GM18499 (cell line): Measurements from ENCODE around the gene NPLOC4.

ENCODE experiments used
- ATAC-seq: cut with Tn5 transposase; IDR thresholded peaks from one replicate; pipeline ENCODE4 v1.9.1; 2021; ENCODE audit warnings: moderate number of reproducible peaks; ENCODE audit not compliant: insufficient read depth, unreplicated experiment

Gene NPLOC4

GRCh38 chr17:81526662-81527571, 110.0 kb downstream of the NPLOC4 start:
- ATAC-seq: no peak

DNA sequence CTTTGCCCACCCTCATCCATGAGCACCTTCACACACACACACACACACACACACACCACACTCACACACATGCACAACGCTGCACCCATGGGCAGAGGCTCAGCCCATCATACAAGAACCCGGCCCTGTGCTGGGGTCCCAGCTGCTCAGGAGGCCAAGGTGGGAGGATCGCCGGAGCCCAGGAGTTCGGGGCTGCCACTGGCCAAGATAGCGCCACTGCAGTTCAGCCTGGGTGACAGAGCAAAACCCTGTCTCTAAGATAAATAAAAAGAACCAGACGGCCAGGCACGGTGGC, 112.1 kb downstream of the NPLOC4 start:
- no peak for ATAC-seq

DNA sequence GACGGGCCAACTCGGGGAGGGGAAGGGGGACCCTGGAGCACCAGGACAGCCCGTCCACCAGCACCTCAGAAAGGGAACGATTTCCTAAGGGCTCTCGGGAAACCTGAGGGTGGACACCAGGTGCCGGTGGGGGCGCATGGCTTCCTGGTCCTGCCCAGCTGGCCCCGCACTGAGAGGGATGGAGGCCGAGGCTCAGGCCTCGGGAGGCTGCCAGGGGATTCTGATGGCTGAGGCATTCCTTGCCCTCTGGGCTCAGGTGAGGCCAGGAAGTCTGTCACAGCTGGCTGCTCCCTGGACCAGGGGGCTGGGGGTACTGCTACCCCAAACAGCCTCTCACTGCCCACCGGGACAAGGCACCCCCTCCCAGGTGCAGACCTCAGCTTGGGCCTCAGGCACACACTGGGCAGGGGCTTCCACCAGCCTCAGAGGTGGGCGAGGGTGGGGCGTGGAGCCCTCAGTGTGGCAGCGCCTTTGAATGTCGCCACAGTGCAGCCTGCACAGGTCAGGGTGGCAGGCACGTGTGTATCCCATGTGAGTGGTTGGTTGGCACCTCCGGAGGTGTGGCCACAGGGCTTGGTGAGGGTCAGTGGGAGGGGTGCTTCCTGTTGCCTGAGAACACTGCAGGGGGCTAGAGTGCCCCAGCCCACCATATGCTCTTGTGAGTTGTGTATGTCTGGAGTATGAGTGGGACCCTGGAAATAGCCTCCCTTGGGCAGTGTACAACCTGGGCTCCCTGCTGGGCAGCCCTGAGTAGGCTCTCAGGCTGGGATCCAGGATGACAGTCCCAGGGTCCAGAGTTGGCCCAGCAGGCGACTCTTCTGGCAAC, 112.7 kb downstream of the NPLOC4 start:
- no peak for ATAC-seq

DNA sequence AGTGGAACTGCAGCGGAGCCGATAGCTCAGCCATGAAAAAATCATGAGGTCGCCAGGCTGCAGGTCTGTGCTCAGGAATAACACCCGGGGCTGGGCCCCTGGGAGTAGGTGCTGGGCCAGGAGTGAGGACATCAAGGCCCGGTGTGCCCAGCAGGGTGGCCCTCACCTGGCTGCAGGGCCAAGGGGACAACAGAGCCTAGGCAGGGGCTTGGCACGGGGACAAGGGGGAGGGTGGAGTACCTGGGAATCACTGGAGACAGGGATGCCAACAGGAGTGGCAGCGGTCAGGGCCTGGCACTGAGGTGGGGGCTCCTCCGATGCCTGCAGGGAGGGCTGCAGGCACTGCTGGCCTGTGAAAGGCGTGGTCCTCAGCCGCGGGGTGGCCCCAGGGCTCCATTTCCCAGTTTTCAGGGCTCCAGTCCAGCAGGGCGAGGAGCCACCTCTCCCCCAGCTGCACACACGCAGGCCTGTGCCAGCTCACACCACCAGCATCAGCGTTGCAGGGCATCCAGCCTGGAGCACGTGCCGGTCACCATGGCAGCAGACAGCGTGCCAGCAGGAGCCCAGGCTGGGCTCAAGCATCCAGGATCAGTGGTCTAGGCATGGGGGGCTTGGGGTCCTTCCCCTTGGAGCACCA, 113.4 kb downstream of the NPLOC4 start:
- no peak for ATAC-seq

GRCh38 chr17:81522491-81523401, 114.2 kb downstream of the NPLOC4 start:
- ATAC-seq: no peak

- ATAC-seq: no peak
These were observed 116.7 kb downstream of the NPLOC4 start for GRCh38 chr17:81520021-81520901.

DNA sequence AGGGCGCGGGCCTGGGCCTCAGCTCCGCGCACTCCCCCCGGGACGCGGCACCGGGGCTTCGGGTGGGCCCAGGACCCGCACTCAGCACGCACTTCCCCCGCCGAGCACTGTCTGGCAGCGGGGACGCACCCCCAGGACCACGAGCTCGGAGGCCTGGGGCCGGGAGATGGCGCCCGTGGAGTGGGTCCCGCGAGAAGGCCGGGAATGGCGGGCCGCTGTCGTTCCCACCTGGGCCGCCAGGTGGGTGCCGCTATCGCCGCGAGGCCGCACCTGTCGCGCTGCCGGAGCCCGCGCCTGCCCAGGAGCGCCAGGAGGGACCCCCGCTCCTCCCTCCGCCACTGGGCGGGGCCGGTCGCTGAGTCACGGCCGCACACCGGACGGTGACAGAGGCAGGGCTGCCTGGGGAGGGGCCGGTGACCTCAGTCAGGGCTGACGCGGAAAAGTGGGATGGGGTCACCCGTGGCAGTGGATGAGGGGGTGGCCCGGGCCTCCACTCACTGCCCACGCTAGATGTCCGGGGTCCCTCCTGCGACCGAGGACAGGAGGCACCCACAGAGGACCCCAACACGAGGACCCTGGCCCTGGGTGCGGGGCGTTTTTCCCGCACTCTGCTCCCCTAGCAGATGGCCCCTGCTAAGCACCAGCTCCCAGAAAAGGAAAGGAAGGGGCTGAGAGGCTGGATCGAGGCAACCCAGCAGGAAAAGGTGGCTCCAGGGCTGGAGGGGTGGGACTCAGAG, 117.5 kb downstream of the NPLOC4 start:
- ATAC-seq: no peak

- ATAC-seq: no peak
These were observed 118.1 kb downstream of the NPLOC4 start for GRCh38 chr17:81518785-81519283.

GRCh38 chr17:81518113-81518784, 118.7 kb downstream of the NPLOC4 start:
- ATAC-seq: no peak

GRCh38 chr17:81517339-81518112, 119.4 kb downstream of the NPLOC4 start:
- peak; percentile 27 for ATAC-seq

- no peak for ATAC-seq
These were observed 119.9 kb downstream of the NPLOC4 start for GRCh38 chr17:81517009-81517338.

DNA sequence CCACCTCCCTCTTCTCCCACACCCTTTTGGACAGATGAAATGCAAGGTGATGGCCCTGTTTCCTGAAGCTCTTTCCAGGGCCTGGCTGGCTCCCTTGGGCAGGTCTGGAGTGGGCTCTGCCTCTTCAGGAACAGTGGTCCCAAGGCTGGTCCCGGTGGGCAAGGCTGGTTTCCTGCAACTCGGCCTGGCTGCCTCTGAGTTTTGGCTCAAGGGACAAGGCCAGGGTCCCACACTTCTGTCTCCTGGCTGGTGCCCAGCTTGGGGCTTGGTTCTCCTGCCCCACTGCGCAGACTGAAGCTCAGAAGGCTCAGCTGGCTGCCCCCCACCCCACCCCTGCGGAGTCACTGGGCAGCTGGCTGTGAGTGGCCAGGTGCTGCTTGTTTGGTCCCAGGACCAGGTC, 120.5 kb downstream of the NPLOC4 start:
- no peak for ATAC-seq

DNA sequence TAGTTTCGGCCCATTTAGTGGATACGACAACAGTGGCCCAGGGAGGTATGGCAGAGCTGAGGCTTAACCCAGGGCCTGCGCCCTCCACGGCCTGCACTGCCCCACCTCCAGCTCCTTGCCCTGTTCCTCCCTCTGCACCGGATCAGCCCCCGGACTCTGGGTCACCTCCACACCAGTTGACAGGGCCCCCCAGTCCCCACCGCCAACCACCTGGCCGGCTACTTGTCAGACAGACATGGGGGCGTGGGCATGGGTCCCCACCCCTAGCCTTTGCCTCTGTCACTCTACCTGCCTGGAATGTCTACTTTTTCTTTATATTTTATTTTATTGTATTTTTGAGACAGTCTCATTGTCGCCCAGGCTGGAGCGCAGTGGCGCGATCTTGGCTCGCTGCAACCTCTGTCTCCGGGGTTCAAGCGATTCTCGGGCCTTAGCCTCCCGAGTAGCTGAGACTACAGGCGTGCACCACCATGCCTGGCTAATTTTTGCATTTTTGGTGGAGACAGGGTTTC, 121.3 kb downstream of the NPLOC4 start:
- ATAC-seq: no peak

- ATAC-seq: no peak
These were observed 122.0 kb downstream of the NPLOC4 start for GRCh38 chr17:81514739-81515529.

- no peak for ATAC-seq
These were observed 122.5 kb downstream of the NPLOC4 start for GRCh38 chr17:81514489-81514738.

DNA sequence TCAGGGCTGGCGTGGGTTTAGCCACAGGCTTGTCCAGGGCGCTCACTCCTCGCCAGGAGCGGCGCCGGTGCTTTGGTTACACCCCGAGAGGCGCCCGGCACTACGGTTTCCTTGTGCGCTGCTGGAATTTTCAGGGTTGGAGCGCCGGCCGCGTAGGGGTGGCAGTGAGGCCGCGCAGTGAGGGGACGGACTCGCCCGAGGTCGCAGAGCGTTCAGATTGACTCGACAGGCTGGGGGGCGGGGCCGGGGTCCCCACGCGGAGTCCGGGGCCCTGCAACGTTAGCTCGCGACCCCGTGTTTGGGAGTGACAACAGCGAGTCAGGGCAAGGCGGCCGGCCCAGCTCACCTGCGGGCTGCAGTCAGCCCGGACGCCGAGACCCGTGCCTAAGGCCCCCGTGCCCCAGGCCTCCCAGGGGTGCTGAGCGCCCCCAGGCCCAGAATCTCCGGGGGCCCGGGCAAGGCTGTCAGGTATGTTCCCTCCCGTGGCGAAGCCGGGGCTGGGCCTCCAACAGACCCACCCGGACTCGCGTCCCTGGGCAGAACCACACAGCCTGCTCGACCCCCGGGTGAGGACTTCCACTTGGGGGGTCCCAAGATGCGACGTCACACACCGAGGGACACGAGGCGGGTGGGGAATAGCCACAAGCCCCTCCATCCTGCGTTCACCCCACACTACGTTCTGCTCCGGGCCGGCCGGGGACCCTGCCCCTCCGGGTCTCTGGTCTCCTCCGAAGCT, 123.0 kb downstream of the NPLOC4 start:
- ATAC-seq: no peak
